KMS-11 (cell line): Measurements from ENCODE around the gene ZBTB18.

ENCODE experiments used
- H2AFZ ChIP-seq: fragments of 200-600 bp; sonication (generic); 2 replicates; pipeline ENCODE4 v1.6.1; 2016; ENCODE audit warnings: antibody characterized with exemption, mixed run types, low read depth
- H3K27ac ChIP-seq: fragments of 200-600 bp; sonication (generic); 2 replicates; pipeline ENCODE4 v1.6.1; 2016; ENCODE audit warnings: mild to moderate bottlenecking, mixed run types
- H3K27me3 ChIP-seq: fragments of 200-600 bp; sonication (generic); 2 replicates; pipeline ENCODE4 v1.6.1; 2017; ENCODE audit warnings: mild to moderate bottlenecking, low read depth, mixed run types, moderate library complexity; ENCODE audit not compliant: insufficient read depth
- H3K36me3 ChIP-seq: fragments of 200-600 bp; sonication (generic); 2 replicates; pipeline ENCODE4 v1.6.1; 2017; ENCODE audit warnings: mild to moderate bottlenecking, mixed run types; ENCODE audit not compliant: insufficient read depth
- H3K4me1 ChIP-seq: fragments of 200-600 bp; sonication (generic); 2 replicates; pipeline ENCODE4 v1.6.1; 2016; ENCODE audit warnings: mild to moderate bottlenecking, low read depth, mixed run types; ENCODE audit not compliant: poor library complexity, severe bottlenecking
- H3K4me2 ChIP-seq: fragments of 200-600 bp; sonication (generic); 2 replicates; pipeline ENCODE4 v1.7.0; 2016; ENCODE audit warnings: mild to moderate bottlenecking, mixed run types
- H3K4me3 ChIP-seq: fragments of 200-600 bp; sonication (generic); IDR thresholded peaks from 2 replicates; pipeline ENCODE4 v1.6.1; 2017; ENCODE audit warnings: low read depth, low read length, mixed read lengths; ENCODE audit not compliant: insufficient read depth
- H3K79me2 ChIP-seq: fragments of 200-600 bp; sonication (generic); 2 replicates; pipeline ENCODE4 v1.6.1; 2016; ENCODE audit warnings: low read depth, mixed run types; ENCODE audit not compliant: insufficient read depth
- H3K9ac ChIP-seq: fragments of 200-600 bp; sonication (generic); 2 replicates; pipeline ENCODE4 v1.6.1; 2016; ENCODE audit warnings: mild to moderate bottlenecking, mixed run types
- H4K20me1 ChIP-seq: fragments of 200-600 bp; sonication (generic); 2 replicates; pipeline ENCODE4 v1.6.1; 2016; ENCODE audit warnings: mild to moderate bottlenecking, mixed run types; ENCODE audit not compliant: insufficient read depth
- TF ChIP-seq, protein P1 (sequence below): fragments of 200-600 bp; sonication (generic); conservative IDR thresholded peaks from 2 replicates; pipeline ENCODE4 v1.6.1; 2017; ENCODE audit warnings: low read depth, mild to moderate bottlenecking, antibody characterized with exemption, low read length, moderate library complexity, mixed read lengths

Gene ZBTB18

DNA sequence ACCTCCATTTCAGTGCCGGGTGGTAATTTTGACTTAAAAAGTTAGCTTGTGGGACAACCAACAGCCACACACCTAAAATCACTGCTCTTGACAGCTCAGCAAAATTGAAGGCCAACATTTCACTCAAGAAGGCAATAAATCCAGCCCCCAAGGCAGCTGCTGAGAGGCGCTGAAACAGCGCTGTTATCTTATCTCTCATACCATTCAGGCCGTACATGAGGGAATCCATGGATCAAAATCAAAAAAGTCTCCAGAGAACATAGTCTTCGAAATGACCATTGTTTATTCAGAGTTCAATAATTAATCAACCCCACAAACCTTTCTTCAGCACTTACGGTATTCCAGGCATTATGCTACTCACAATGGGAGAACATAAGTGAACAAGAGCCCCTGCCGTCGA, 38.5 kb downstream of the ZBTB18 start:
- Histone ChIP-seq H3K79me2 (no peaks in the 10 kb centered on the region), H3K4me3 (no peak overlapping the region), H3K4me1 (no peaks in the 10 kb centered on the region), H3K27me3 (no peaks in the 10 kb centered on the region), H3K4me2 (no peak overlapping the region), H3K9ac (no peak overlapping the region), H3K36me3 (no peaks in the 10 kb centered on the region), H2AFZ (no peak overlapping the region), H4K20me1 (no peaks in the 10 kb centered on the region), H3K27ac (no peak overlapping the region)
- TF ChIP-seq, protein P1, sequence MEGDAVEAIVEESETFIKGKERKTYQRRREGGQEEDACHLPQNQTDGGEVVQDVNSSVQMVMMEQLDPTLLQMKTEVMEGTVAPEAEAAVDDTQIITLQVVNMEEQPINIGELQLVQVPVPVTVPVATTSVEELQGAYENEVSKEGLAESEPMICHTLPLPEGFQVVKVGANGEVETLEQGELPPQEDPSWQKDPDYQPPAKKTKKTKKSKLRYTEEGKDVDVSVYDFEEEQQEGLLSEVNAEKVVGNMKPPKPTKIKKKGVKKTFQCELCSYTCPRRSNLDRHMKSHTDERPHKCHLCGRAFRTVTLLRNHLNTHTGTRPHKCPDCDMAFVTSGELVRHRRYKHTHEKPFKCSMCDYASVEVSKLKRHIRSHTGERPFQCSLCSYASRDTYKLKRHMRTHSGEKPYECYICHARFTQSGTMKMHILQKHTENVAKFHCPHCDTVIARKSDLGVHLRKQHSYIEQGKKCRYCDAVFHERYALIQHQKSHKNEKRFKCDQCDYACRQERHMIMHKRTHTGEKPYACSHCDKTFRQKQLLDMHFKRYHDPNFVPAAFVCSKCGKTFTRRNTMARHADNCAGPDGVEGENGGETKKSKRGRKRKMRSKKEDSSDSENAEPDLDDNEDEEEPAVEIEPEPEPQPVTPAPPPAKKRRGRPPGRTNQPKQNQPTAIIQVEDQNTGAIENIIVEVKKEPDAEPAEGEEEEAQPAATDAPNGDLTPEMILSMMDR: no peak

DNA sequence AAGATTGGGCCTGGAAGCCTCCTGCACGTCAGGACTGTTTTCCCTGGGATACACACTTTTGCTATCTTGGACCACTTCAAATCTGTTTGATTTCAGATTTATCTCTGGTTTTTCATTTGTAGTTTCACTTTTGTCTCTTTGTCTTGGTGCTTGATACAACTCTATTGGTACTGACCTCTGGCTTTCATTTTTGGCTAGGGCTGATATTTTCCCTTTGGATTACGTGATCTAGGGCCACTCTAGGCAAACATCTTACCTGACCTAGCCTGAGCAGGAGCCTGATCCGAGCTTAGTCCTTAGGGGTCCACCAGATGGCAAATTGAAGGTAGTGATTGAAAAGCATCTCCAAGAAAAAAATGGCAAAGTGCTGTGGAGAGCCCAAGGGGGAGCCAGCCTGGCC, 39.6 kb downstream of the ZBTB18 start:
- Histone ChIP-seq H3K4me3 (no peak overlapping the region), H3K27ac (no peak overlapping the region), H3K27me3 (no peaks in the 10 kb centered on the region), H3K9ac (no peak overlapping the region), H3K36me3 (no peaks in the 10 kb centered on the region), H3K4me2 (no peak overlapping the region), H4K20me1 (no peaks in the 10 kb centered on the region), H3K4me1 (no peaks in the 10 kb centered on the region), H3K79me2 (no peaks in the 10 kb centered on the region), H2AFZ (no peak overlapping the region)
- TF ChIP-seq, protein P1: no peak

DNA sequence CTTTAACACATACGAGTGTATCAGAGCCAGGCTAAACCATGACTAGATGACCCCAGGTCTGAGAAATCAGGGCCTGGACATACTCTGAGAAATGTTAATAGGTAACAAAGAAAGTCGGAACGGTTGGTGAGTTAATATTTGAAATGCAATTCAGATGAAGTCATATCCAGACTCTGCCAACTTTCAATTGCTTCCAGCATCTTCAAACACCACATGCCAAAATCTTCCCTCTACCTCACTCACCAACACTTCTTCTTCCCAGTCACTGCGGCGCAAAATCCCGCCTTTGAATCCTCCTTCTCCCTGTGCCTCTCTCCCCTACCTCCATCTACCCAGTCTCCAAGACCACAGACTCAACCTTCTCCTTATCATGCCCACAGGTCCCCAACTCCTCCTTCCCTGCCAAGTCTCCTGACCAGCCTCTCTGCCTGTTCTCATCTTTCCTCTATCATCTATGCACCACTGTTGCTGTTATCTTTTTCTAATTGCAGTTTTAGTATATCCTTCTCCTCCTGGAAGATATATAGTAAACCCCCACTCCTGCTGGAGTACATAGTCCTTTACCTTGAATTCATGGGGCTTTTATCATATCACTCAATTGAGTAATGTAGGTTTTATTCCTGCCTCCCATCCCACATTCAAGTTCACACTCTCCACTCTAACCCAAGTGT, 41.3 kb downstream of the ZBTB18 start:
- TF ChIP-seq, protein P1: no peak
- H3K27ac ChIP-seq: no peak overlapping the region
- H3K79me2 ChIP-seq: no peaks in the 10 kb centered on the region
- H3K4me2 ChIP-seq: no peak overlapping the region
- no peaks in the 10 kb centered on the region for H3K4me1 ChIP-seq
- H3K9ac ChIP-seq: no peak overlapping the region
- no peak overlapping the region for H3K4me3 ChIP-seq
- H3K27me3 ChIP-seq: no peaks in the 10 kb centered on the region
- H4K20me1 ChIP-seq: no peaks in the 10 kb centered on the region
- H3K36me3 ChIP-seq: no peaks in the 10 kb centered on the region
- H2AFZ ChIP-seq: no peak overlapping the region

DNA sequence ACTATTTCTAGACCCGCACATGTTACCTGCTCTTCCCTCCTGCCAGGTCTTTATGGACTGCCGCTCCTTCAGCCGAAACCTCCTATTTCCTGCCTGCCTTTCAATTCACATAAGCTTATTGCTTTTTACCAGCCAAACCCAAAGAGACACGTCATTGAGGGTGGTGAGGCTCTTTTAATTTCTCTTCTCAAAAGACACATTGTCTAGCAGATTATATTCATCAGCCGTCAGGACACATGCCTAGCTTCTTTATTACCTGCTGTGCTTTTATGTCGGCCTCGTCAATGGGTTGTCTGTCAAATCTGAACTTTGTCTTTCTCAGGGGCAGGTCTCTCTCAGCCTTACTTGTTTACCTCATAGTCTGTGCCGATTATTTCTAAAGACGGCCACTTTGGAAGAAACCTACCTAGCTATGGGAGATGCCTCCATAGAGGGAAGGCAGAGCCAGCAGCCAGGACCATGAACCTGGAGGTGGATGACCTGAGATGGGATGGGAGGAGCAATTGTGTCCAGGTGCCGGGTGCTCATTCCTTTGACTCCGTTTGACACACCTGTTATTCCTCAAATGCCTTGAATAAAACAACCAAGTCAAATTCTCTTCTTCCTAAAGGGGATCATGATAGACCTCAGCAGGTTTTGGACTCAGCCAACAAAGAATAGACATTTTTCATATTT, 42.0 kb downstream of the ZBTB18 start:
- H3K9ac ChIP-seq: no peak overlapping the region
- H3K4me1 ChIP-seq: no peaks in the 10 kb centered on the region

More for the DNA sequence above, 42.0 kb downstream of the ZBTB18 start:
- Histone ChIP-seq H3K4me3 (no peak overlapping the region), H4K20me1 (no peaks in the 10 kb centered on the region), H2AFZ (no peak overlapping the region), H3K27ac (no peak overlapping the region), H3K4me2 (no peak overlapping the region), H3K36me3 (no peaks in the 10 kb centered on the region), H3K79me2 (no peaks in the 10 kb centered on the region), H3K27me3 (no peaks in the 10 kb centered on the region)
- TF ChIP-seq, protein P1: no peak
